HG03025 (cell line): ENCODE results near the gene CASZ1.

ENCODE experiments used
- ATAC-seq: cut with Tn5 transposase; IDR thresholded peaks from one replicate; pipeline ENCODE4 v1.9.1; 2021; ENCODE audit warnings: mild to moderate bottlenecking, moderate library complexity; ENCODE audit not compliant: unreplicated experiment, low FRiP score

The CASZ1 gene

GRCh38 chr1:10631811-10632593 is 164.4 kb downstream of the CASZ1 start:
- ATAC-seq, result no peak

- ATAC-seq, result no peak
These were observed 165.2 kb downstream of the CASZ1 start for GRCh38 chr1:10631121-10631810.

- ATAC-seq, result no peak
These were observed 165.8 kb downstream of the CASZ1 start for GRCh38 chr1:10630661-10631120.

- ATAC-seq, result no peak
These were observed 166.5 kb downstream of the CASZ1 start for GRCh38 chr1:10629816-10630571.

GRCh38 chr1:10629091-10629815 is 167.2 kb downstream of the CASZ1 start:
- no peak for ATAC-seq

GRCh38 chr1:10628685-10629084 is 167.8 kb downstream of the CASZ1 start:
- ATAC-seq, result no peak

GRCh38 chr1:10626791-10627410 is 169.5 kb downstream of the CASZ1 start:
- ATAC-seq, result no peak

- ATAC-seq, result no peak
These were observed 170.2 kb downstream of the CASZ1 start for GRCh38 chr1:10626131-10626731.

- ATAC-seq, result no peak
These were observed 170.9 kb downstream of the CASZ1 start for GRCh38 chr1:10625554-10625953.

GRCh38 chr1:10625076-10625475 is 171.4 kb downstream of the CASZ1 start:
- ATAC-seq, result no peak

- no peak for ATAC-seq
These were observed 172.0 kb downstream of the CASZ1 start for GRCh38 chr1:10624256-10625050.

GRCh38 chr1:10623686-10624145 is 172.7 kb downstream of the CASZ1 start:
- no peak for ATAC-seq

- ATAC-seq, result no peak
These were observed 173.3 kb downstream of the CASZ1 start for GRCh38 chr1:10622910-10623685.

GRCh38 chr1:10621906-10622305 is 174.5 kb downstream of the CASZ1 start:
- no peak for ATAC-seq

- no peak for ATAC-seq
These were observed 175.7 kb downstream of the CASZ1 start for GRCh38 chr1:10620776-10621175.

- no peak for ATAC-seq
These were observed 178.2 kb downstream of the CASZ1 start for GRCh38 chr1:10617931-10618885.

- ATAC-seq, result no peak
These were observed 179.1 kb downstream of the CASZ1 start for GRCh38 chr1:10617318-10617717.
